Mesenteric fat pad (tissue), 1 donor: ENCODE measurements around the gene IGLL5. TPM values are rescaled to one million over a fixed set of nuclear protein-coding genes. Genes with fewer than 3 reads are reported as not detected.

Experiments
- DNase-seq: peaks from one replicate; pipeline ENCODE4 v3.0.0-alpha.2; 2020; ENCODE audit warnings: low spot score
- total RNA-seq: library from RNA; stranded (reverse); fragmentation: NEBNext Ultra II Directional; extraction: Animal tissue kit (Norgen Biotek cat#: 25700); gene quantifications from one replicate; pipeline ENCODE4 v1.2.1, GENCODE V29; 2021
- donor health status: DM: yes; HTN: yes; CAD: no.

Gene IGLL5
- total RNA-seq, 1 donor from 2014 or later, result not detected

- no peak for DNase-seq
Observed at GRCh38 chr22:22926370-22927195, 39.0 kb downstream of the IGLL5 start.

DNA sequence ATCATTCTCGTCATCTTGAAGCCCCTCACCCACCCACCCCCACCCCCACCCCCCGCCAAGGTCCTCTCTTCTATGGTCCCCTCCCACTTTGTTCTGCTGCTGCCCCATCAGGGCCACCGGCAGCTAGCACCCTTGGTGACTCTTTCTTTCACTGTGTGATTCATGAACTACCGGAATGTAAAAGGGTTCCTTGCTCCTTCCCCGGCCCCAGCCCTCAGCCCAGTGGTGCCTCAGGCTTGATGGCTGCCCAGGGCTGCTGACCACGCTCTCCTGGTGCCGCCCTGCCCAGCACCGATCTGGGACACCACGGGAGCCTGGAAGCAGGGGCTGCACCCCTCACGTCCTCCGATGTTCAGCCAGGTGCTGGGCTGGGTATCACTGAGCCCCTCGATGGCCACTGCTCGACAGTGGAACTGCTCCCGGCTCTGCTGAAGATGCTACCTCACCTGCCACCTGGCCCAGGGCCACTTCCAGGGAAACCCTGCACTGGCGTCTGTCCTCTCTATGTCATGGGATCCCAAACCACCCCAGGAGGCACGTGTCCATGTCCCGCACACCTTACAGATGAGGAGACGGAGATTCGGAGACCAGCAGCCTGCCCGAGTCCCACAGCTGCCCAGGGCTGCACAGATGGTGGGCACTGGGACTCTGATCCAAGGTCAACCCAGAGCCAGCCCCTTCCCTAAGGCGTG lies 39.7 kb downstream of the IGLL5 start:
- no peak for DNase-seq

DNA sequence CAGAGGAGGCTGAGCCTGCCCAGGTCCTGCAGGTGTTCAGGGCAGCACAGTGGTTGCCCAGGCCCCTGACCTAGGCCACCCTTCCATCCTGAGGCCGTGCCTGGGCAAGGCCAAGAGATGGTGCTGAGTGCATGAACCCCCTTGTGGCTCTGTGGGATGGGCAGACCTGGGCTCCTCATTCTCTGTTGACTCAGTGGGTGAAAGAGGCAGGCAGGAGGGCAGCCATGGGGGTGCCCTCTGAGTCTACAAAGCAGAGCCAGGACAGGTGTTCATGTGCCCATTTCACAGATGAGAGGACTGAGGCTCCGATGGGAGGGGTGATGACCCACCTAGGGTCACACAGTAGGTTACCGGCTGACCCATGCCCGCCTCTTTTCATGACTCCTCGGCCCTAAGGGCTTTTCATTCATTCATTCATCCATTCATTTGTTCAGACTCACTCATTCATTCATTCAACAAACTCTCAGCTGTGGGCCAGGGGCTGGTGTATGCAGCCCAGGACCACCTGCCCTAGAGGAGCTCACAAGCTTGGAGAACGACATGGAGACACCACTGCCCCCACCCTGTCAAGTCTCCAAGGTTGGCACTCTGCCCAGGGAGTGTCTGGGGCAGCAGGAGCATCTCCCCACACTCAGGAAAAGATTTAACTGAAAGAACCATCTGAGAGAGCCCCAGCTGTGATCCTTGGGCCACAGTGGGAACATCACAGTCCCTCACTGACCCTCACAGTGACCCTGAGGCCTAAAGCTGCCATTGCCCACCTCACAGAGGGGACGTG lies 40.5 kb downstream of the IGLL5 start:
- DNase-seq, result no peak

DNA sequence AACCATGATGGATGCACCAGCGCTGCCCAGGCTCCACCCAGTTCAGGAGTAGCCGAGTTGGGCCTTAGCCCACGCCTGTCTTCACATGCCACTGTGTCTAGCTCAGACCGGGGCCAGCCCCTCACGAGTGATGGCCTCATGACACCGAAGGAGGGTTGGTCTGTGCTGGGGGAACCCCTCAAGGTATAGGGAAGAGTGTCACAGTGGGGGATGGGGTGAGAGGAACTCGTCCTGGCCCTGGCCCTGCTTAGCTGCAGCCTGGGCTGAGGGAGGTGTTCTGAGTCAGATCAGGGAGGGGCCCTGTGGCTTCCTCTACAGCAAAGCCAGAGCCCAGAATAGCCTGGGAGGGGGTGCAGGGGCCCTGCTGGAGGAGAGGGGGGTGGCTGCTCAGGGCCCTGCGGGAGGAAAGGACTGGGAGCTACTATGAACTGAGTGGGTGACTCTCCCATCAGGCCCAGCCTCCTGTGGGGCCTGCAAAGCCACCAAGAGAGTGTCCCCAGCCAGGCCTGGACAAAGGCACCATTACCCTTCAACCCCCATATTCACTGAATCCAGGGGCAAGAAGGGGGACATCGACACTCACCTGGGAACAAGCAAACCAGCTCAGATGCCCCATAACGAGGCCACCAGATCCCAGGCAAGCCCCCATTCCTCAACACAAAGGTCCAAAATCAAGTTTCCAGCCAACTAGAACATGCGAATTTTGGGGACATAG lies 41.2 kb downstream of the IGLL5 start:
- DNase-seq, result no peak

- DNase-seq, result no peak
Observed at GRCh38 chr22:22929381-22930221, 42.0 kb downstream of the IGLL5 start.

- no peak for DNase-seq
Observed at GRCh38 chr22:22930222-22930497, 42.5 kb downstream of the IGLL5 start.

GRCh38 chr22:22930571-22931556 lies 43.2 kb downstream of the IGLL5 start:
- DNase-seq, result no peak

- DNase-seq, result no peak
Observed at GRCh38 chr22:22931557-22932270, 44.1 kb downstream of the IGLL5 start.

GRCh38 chr22:22932512-22932941 lies 44.9 kb downstream of the IGLL5 start:
- DNase-seq, result no peak

DNA sequence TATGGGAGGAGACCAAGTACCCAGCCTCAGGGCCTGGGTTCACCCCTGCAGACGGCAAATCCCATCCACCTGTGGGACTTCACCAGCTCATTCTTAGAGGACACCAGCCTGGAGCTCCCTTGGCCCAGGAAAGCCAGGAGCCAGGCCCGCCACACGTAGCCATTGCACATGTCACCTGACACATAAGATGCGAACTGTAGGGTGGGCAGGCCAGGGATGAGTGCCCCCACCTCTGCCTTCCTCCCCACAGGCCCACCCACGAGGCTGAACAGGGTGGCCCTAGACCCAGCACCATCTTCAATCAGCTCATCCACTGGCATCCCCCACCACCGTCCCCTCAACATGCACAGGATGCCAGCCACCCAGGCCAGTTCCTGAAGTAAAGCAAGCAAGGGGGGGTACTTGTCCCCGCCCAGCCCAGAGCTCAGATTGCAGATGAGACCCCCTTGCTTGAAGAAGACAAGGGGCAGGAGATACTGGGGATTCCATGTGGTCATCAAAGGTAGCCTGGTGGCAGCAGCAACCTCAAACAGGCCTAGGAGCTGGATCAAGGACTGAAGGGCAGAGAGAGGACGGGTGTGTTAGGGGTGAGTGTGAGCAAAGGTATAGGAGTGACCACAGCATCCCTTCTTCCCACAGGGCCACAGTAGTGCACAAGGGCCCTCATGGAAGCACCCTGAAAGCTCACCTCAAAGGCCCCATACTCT lies 45.6 kb downstream of the IGLL5 start:
- DNase-seq, result no peak

- DNase-seq, result no peak
Observed at GRCh38 chr22:22933807-22934542, 46.4 kb downstream of the IGLL5 start.

DNA sequence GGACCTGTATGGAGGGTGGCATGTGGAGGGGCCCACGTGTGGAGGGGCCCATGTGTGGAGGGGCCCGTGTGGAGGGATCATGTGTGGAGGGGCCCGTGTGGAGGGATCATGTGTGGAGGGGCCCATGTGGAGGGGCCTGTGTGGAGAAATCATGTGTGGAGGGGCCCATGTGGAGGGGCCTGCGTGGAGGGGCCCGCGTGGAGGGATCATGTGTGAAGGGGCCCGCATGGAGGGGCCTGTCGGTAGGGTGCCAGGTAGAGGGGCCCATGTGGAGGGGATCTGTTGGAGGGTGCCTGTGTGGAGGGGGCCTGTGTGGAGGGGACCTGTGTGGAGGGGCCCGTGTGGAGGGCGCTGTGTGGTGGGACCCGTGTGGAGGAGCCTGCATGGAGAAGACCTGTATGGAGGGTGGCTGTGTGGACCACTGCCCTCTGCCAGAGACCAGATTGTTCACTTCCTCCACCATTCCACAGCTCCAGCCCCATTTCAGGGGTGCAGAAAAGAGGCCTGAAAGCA lies 47.0 kb downstream of the IGLL5 start:
- no peak for DNase-seq

DNA sequence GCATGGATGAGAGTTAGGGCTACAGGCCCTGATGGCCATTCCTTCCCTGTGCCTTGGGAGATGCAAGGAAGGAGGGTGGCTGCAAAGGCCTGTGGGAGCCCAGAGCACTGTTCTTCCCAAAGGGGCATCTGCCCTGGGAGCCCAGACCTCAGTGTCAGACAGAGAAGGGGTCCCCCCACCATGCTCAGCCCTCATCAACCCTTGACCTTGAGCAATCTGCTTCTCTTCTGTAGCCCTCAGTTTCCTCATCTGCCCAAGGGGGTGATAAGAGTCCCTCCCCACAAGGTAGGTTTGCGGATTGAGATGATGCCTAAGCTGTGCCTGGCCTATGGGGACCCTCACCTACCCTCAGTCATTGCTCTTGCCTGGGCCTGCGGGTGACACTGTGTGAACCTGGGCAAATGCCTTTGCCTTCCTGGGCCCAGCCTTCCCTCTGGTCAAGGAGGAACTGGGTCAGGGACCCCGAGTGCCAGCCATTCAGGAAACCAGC lies 47.5 kb downstream of the IGLL5 start:
- no peak for DNase-seq

DNA sequence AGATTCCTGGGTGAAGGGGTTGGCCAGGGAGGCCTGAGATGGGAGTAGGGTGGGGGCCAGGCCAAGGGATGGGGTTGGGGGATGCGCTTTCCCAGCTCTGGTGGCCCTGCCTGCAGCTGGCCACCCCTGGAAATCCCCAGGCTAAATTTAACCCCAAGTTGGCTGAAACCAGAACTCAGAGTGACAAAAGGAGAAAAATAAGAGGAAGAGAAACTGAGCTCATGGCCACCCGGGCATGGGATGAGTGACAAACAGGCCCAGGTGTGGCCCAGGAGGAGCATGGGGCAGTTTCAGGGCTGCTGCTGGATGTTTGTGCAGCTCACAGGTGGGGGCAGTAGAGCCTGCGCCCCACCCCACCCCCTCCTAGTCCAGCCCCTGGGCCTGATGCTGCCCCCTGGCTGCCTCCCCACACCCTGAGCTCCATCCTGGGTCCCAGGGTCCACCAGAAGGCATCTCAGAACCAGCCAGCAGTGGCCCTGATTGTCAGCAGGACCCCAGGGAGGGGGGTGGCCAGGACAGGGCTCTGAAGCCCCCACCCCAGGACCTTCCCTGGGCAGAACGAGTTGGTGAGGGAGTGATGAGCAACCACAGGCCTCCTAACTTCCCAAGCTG lies 48.0 kb downstream of the IGLL5 start:
- no peak for DNase-seq

- DNase-seq, result no peak
Observed at GRCh38 chr22:22936180-22936914, 48.7 kb downstream of the IGLL5 start.
